IMR-90 (cell line): ENCODE results near the gene RAPGEF5.

Experiments used
- BHLHE40 ChIP-seq: fragments of 150-350 bp; IDR thresholded peaks from 2 replicates; pipeline ENCODE4 v1.6.1; 2016; ENCODE audit warnings: mild to moderate bottlenecking, low read depth, low read length
- CEBPB ChIP-seq: IDR thresholded peaks from 2 replicates; pipeline ENCODE4 v1.6.1; 2012; ENCODE audit warnings: low read depth, low read length, improper control_type of control experiment
- MXI1 ChIP-seq: IDR thresholded peaks from 2 replicates; pipeline ENCODE4 v1.6.1; 2012; ENCODE audit warnings: low read depth, mild to moderate bottlenecking, low read length, moderate library complexity, borderline replicate concordance
- NFE2L2 ChIP-seq: fragments of 150-350 bp; IDR thresholded peaks from 2 replicates; pipeline ENCODE4 v1.6.1; 2016; ENCODE audit warnings: low read depth, mild to moderate bottlenecking, low read length
- POLR2A ChIP-seq: IDR thresholded peaks from 2 replicates; pipeline ENCODE4 v1.6.1; 2012; ENCODE audit warnings: mild to moderate bottlenecking, low read depth, low read length
- SMC3 ChIP-seq: fragments of 150-350 bp; IDR thresholded peaks from 2 replicates; pipeline ENCODE4 v1.6.1; 2016; ENCODE audit warnings: low read depth, mild to moderate bottlenecking, antibody characterized with exemption, low read length, moderate library complexity
- TF ChIP-seq, protein P1 (sequence below): conservative IDR thresholded peaks from 2 replicates; pipeline ENCODE4 v1.5.1; 2012; ENCODE audit warnings: mild to moderate bottlenecking, low read depth, low read length, improper control_type of control experiment

DNA sequence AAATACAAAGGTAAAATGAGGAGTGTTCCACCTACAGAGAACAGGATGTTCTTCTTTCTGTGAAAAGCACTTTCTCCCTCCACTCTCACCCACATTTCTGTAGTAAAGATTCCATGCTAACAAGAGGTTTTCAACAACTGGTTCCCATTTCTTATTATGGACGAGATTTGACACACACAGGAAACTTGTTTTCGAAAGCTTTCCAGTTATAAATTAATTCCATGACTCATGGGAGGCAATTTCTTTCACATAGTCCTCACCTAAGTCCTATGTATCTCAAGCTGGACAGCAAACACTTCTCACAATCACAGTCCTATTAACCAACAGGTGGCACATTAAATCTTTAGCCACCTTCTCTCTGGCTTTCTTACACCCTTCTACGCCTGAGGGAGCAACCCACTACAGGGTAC, 24.5 kb downstream of the RAPGEF5 start:
- TF ChIP-seq SMC3, result no peak
- TF ChIP-seq, protein P1, sequence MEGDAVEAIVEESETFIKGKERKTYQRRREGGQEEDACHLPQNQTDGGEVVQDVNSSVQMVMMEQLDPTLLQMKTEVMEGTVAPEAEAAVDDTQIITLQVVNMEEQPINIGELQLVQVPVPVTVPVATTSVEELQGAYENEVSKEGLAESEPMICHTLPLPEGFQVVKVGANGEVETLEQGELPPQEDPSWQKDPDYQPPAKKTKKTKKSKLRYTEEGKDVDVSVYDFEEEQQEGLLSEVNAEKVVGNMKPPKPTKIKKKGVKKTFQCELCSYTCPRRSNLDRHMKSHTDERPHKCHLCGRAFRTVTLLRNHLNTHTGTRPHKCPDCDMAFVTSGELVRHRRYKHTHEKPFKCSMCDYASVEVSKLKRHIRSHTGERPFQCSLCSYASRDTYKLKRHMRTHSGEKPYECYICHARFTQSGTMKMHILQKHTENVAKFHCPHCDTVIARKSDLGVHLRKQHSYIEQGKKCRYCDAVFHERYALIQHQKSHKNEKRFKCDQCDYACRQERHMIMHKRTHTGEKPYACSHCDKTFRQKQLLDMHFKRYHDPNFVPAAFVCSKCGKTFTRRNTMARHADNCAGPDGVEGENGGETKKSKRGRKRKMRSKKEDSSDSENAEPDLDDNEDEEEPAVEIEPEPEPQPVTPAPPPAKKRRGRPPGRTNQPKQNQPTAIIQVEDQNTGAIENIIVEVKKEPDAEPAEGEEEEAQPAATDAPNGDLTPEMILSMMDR, result no peak
- no peak for TF ChIP-seq POLR2A
- TF ChIP-seq MXI1, result no peak
- TF ChIP-seq CEBPB, result no peak
- no peak for TF ChIP-seq NFE2L2
- no peak for TF ChIP-seq BHLHE40
